Gastroesophageal sphincter (tissue), 4 donors: ENCODE measurements around the gene KRT3. TPM values are rescaled to one million over a fixed set of nuclear protein-coding genes. Genes with fewer than 3 reads are reported as not detected.

Experiments
- ATAC-seq: fragments of 150-250 bp; one replicate; pipeline ENCODE4 v1.9.1; 2016; ENCODE audit warnings: mild to moderate bottlenecking, moderate library complexity
- H3K27ac ChIP-seq, 4 donors: fragments of 200-600 bp; sonication (generic) in 3 of 4; 1 replicate in 3 of 4; 2 replicates in 1 of 4; pipeline ENCODE4 v1.5.1; 2016 to 2019
- H3K27me3 ChIP-seq: fragments of 200-600 bp; sonication (generic); one replicate; pipeline ENCODE4 v1.5.1; 2019
- H3K36me3 ChIP-seq, 2 donors: fragments of 200-600 bp; sonication (generic); one replicate each; pipeline ENCODE4 v1.5.1; 2019; ENCODE audit warnings: control low read depth in 1 of 2
- H3K4me1 ChIP-seq, 3 donors: fragments of 200-600 bp; sonication (generic); 1 replicate in 2 of 3; 2 replicates in 1 of 3; pipeline ENCODE4 v1.5.1; 2016 to 2019; ENCODE audit warnings: control low read depth in 2 of 3
- H3K4me3 ChIP-seq, 2 donors: fragments of 200-600 bp; sonication (generic); one replicate each; pipeline ENCODE4 v1.5.1; 2019; ENCODE audit warnings: mild to moderate bottlenecking in 1 of 2, moderate library complexity in 1 of 2
- H3K9me3 ChIP-seq, 3 donors: fragments of 200-600 bp; sonication (generic); one replicate each; pipeline ENCODE4 v1.5.1; 2017 to 2019; ENCODE audit warnings: control low read depth in 2 of 3
- CTCF ChIP-seq, 4 experiments: fragments of 200-600 bp in 2 of 4; fragments of 450-650 bp in 2 of 4; sonication (generic) in 1 of 4; IDR thresholded peaks; one replicate each; pipeline ENCODE4 v1.5.1; 2017 to 2019; ENCODE audit warnings: antibody characterized with exemption in 4 of 4, mild to moderate bottlenecking in 2 of 4, moderate library complexity in 2 of 4
- EP300 ChIP-seq: sonication (generic); formaldehyde crosslinking; IDR thresholded peaks from one replicate; pipeline ENCODE4 v1.6.1; 2017; ENCODE audit warnings: antibody characterized with exemption, mild to moderate bottlenecking
- POLR2A ChIP-seq, 2 donors: fragments of 450-650 bp; IDR thresholded peaks; one replicate each; pipeline ENCODE4 v1.6.1; 2017; ENCODE audit warnings: antibody characterized with exemption in 2 of 2, mild to moderate bottlenecking in 2 of 2, moderate library complexity in 1 of 2
- POLR2AphosphoS5 ChIP-seq: sonication (generic); formaldehyde crosslinking; IDR thresholded peaks from one replicate; pipeline ENCODE4 v1.6.1; 2017; ENCODE audit warnings: antibody characterized with exemption
- WGBS, 2 donors: methylation state at CpG; one replicate each; pipeline ENCODE4 v1.1.5; 2018; ENCODE audit warnings: low coverage in 1 of 2; 5-methylcytosine and 5-hydroxymethylcytosine counted together
- total RNA-seq, 4 donors: library from RNA; depleted of rRNA; stranded (reverse); fragments of >200 nt; gene quantifications; one replicate each; pipeline ENCODE4 v1.1.0, GENCODE V29; 2016

Gene KRT3
- total RNA-seq, 4 donors from 2014 or later: not detected

- ATAC-seq: no peak
- no peaks in the 10 kb centered on the region for H3K36me3 ChIP-seq
These were observed 28.0 kb upstream of the KRT3 start for GRCh38 chr12:52823761-52824450.

DNA sequence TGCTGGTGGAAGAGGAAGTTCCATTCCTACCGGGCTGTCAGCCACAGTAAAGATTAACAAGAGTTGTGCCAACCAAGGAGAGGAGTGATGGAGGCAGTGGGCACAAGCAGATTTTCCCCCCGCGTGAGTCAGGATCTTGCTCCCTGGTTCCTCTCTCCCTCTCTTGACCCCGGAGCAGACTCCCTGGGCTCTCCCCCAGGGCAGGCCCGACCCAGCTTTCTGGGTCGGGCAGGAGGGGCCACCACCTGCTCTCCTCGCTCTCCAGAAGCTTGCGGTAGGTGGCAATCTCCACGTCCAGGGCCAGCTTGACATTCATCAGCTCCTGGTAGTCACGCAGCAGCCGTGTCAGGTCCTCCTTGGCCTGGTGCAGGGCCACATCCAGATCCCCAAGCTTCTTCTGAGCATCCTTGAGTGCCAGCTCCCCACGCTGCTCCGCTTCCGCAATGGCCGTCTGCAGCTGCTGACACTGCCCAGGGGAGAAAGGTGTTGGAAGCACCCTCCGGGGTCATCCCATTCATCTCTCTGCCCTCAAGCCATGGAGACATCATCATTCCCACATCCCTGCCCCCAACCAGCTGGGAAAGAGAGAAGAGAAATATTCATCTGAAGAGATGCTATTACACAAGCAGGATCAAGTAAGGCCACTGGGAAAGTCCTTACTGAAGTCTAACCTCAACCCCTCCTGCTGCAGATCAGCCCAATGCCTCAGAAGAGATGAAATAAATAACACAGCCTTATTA, 27.0 kb upstream of the KRT3 start:
- ATAC-seq: no peak

More at GRCh38 chr12:52823761-52824450, 28.0 kb upstream of the KRT3 start:
- WGBS, 2 donors: 90% methylated on average over 5 of the region's 15 CpGs; no CpG with 5 or more reads in 1 of the 2 donors
- Histone ChIP-seq H3K9me3 (no peaks in the 10 kb centered on the region), H3K27me3 (peaks cover 4% of the 10 kb centered on the region), H3K27ac (no peak overlapping the region), H3K4me3 (no peak overlapping the region), H3K4me1 (peaks cover 0 to 4% (median 0%) of the 10 kb centered on the region in 3 donors)
- TF ChIP-seq CTCF (IDR thresholded peaks at IDR 0.05) (no peak), EP300 (no peak), POLR2AphosphoS5 (no peak), POLR2A (IDR thresholded peaks at IDR 0.05) (no peak)

GRCh38 chr12:52821826-52822660, 26.1 kb upstream of the KRT3 start:
- peaks cover 19% of the 10 kb centered on the region for H3K27me3 ChIP-seq
- no peak overlapping the region for H3K27ac ChIP-seq
- no peak for ATAC-seq
- WGBS, 2 donors: 43 to 65% methylated on average over 3 to 6 of the region's 10 CpGs
- H3K4me3 ChIP-seq: no peak overlapping the region
- TF ChIP-seq POLR2A (IDR thresholded peaks at IDR 0.05): no peak
- TF ChIP-seq POLR2AphosphoS5: no peak
- no peak for TF ChIP-seq CTCF (IDR thresholded peaks at IDR 0.05)
- H3K4me1 ChIP-seq: peaks cover 0 to 4% (median 0%) of the 10 kb centered on the region in 3 donors
- no peaks in the 10 kb centered on the region for H3K36me3 ChIP-seq
- no peaks in the 10 kb centered on the region for H3K9me3 ChIP-seq

More for the DNA sequence above, 27.0 kb upstream of the KRT3 start:
- Histone ChIP-seq H3K27ac (no peak overlapping the region), H3K27me3 (peaks cover 11% of the 10 kb centered on the region), H3K4me3 (no peak overlapping the region), H3K4me1 (peaks cover 0 to 4% (median 0%) of the 10 kb centered on the region in 3 donors), H3K36me3 (no peaks in the 10 kb centered on the region), H3K9me3 (no peaks in the 10 kb centered on the region)
- WGBS, 2 donors: 0% methylated on average over 1 of the region's 16 CpGs; no CpG with 5 or more reads in 1 of the 2 donors
- TF ChIP-seq POLR2AphosphoS5 (no peak), POLR2A (IDR thresholded peaks at IDR 0.05) (no peak), EP300 (no peak), CTCF (IDR thresholded peaks at IDR 0.05) (no peak)

- H3K4me1 ChIP-seq: peaks cover 0 to 4% (median 0%) of the 10 kb centered on the region in 3 donors
- TF ChIP-seq POLR2A (IDR thresholded peaks at IDR 0.05) (no peak), EP300 (no peak), CTCF (IDR thresholded peaks at IDR 0.05) (no peak), POLR2AphosphoS5 (no peak)
- H3K4me3 ChIP-seq: no peak overlapping the region
- no peaks in the 10 kb centered on the region for H3K36me3 ChIP-seq
- 80 to 90% methylated on average over 1 to 4 of the region's 4 CpGs for WGBS, 2 donors
- H3K9me3 ChIP-seq: no peaks in the 10 kb centered on the region
- ATAC-seq: no peak
- peaks cover 21% of the 10 kb centered on the region for H3K27me3 ChIP-seq
- no peak overlapping the region for H3K27ac ChIP-seq
These were observed 25.3 kb upstream of the KRT3 start for GRCh38 chr12:52821071-52821730.
